NCI-H2029 (cell line): ENCODE measurements around the gene ABTB2.
"Not testable (repeated sequence)": the region's sequence is repeated elsewhere in the genome, so short reads cannot be mapped to it uniquely, and the experiment has no call there.

Experiments
- DNase-seq: peaks from one replicate; lab custom pipeline; 2025; lab: John Stamatoyannopoulos, UW

ABTB2 gene

DNA sequence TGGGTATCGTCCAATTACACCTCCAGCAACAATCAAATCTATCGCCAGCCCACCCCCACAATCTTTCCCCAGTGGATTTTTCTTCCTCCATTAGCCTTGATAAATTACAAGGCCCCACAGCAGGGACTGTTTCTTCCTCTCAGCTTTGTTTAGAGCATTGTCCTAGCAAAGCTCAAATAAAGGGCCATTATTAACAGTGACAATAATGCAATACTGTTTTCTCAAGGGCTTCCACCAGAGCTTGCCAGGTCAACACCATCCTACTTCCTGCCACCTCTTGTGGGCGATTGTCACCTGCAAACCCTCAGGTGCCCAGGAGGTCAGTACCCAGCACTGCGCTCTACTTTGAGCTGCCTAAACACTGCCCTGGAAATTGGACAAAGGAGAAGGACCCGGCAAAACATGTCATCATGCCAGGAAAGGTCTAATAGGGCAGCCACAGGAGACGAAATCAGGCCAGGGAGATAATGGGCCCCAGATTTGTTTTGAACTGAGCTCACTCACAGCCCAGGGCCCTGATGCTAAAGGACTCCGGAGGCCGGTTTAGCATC is 95.2 kb downstream of the ABTB2 start:
- DNase-seq, result peak; percentile 73

DNA sequence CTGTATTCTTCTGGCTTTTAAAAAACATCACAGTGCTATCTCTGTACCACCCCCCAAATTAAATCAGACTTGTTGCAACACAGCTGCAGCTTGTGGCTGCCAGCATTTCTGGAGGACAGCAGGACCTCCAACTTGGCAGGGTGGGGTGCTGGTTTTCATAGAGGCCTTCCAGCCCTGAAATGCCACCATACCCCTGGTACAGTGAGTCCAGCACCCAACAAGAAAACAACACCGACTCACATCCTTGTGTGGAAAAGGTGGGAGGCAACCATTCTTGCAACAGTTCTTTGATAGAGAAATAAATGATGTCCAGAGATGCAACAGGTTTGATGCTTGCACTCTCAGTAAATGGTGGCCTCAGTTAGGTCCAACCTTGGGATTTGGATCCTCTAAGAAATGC is 96.0 kb downstream of the ABTB2 start:
- DNase-seq, result no peak

DNA sequence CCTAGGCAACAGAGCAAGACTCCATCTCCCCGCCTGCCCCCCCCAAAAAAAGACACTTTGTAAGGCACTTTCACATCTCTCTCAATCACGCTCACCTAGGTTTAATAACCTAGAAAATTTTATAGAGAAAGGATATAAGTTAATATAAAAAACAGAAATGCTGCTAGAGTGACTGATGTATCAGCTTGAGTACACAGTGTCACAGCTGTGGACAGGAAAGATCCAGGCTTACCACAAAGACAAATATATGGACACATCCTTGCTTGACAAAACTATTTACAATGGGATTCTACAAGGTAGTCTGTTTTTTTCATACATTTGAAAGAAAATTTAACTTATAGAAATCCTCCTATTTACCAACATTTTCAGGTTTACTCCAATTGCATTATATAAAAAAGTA is 96.7 kb downstream of the ABTB2 start:
- no peak for DNase-seq

DNA sequence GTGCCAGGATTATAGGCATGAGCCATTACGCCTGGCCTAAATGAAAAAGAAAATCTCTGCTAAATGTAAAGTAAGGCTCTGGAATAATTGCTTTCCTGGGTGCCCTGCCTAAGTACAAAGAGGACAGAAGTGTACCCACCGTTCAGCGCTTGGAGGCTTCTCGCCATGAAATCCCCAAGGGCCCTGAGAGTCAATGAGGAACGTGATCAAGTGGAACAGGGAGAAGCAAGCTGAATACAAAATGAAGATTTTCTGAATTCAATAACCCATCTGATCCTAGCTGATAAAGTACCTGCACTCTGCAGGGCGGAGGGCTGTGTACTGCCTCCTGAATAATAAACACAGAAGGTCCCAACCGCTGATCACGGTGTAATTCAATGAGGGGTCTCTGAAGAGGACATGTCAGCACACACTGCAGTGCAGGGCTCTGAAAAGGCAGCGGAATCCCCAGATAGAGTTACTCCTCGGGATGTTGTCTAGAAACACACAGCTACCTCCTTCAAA is 97.7 kb downstream of the ABTB2 start:
- DNase-seq, result no peak

DNA sequence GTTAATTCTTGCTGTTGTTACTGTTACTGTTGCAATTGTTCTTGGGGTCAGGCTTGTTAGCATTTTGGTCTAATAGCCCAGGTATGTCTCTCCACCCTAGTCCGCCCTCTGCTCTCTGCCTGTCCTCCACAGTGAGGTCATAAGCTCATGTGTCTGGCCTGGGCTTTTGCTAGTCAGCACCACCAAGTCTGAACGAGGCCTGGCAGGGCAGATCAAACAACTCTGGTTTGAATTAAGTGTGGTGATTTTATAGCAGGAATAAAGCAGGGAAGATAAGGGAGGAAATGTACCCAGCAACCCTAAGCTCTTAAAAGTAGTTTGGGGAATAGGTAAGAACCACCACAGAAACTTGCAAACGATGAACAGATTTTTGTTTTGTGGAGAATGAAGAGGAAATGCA is 98.7 kb downstream of the ABTB2 start:
- no peak for DNase-seq

DNA sequence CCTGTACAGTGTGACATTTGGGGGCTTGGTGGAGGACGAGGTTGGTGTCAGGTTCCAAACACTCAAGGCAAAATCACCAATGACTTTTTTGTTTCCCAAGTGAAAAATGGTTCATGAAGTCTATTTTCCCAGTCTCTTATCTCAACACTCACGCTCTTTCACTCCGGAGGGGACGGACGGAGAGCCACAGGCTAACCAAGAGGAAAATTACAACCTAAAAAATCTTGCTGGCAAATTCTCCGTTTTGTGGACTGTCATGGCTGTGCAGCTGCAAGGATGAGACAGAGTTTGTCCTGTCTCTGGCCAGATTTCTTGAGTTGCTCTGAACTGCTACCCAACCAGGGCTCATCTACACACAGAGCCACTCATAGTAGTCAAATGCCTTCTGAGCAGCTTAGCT is 101.2 kb downstream of the ABTB2 start:
- no peak for DNase-seq

DNA sequence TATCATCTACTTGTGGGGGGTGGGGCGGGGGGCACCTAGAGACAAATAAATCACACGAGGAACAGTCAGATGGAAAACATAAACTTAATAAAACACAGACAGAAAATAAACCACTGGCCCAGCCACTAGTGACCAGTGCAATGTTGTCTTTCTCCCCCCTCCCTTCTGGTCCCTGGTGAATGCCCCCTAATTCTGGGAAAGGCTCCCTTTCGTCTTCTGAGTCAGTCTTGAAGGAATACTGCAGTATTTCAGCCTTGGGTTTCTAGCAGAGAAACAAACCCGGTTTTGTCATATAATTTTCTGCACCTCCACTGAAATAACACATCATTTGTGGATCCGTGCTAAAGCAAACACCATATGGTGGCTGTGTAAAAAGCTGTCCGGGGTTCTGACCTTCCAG is 101.7 kb downstream of the ABTB2 start:
- no peak for DNase-seq

DNA sequence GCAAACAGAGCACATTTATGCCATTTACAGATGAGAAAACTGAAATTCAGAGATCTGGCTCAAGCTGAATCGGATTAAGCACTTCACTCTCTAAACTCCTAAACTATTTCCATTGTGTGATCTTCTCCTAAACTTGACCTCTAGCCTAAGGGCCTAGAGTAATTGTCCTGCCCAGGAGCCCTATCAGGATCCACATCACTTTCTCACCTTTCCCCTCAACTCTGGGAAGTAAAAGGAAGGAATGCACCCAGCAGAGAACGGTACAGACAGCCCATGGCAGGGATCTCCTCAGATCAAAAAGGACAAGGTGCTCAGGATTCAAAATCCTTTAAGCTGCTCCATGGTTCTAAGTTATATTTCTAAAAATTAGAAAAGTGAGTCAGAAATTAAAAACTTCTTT is 102.7 kb downstream of the ABTB2 start:
- DNase-seq, result no peak

DNA sequence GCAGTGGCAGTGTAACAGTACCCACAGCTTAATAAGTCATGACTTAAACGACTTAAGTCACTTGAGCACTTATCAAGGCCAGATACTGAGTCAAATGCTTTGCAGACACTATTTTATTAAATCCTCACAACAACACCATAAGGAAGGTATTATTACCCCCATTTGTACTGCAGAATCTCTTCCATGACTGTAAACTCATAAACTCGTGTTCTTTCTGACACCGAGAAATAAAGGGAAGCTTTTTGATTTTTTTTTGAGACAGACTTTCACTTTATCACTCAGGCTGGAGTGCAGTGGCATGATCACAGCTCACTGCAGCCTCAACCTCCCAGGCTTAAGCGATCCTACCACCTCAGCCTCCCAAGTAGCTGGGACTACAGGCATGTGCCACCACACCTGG is 103.8 kb downstream of the ABTB2 start:
- no peak for DNase-seq

DNA sequence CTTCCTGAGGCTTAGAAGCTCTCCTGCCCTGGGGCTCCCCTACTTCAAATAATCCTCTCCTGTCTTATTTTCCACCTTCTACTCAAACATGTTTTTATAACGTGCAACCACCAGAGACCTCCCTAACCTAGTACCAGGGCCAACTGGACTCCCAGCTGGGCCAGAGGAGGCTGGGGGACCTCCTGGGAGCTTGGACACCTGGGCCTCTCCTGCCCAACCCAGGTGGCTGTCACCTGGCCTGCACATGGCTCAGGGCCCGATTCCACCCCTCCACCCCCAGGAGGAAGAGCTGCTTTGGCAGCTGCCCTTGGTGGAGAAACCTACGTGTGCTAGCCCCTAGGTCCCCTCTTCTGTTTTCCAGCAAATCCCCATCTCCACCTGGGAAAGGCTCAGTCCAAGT is 105.2 kb downstream of the ABTB2 start:
- peak; percentile 48 for DNase-seq

DNA sequence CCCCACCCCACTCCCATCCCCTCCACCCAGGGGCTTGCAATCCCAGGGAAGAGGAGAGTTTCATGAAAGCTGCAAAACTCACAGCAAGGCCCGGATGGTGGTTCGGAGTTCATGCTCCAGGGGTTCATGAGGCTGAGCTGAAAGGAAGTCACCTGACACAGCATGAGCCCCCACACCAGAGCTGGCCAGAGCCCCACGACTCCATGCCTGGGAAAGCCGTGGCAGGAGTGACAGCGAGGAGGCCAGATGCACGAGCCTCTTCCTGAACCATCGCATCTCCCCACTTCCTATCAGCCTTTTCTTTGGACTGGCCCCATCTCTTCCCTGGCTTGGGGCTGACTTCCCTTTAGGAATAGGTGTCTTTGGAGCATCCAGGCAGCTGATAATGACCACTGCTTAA is 105.8 kb downstream of the ABTB2 start:
- no peak for DNase-seq

DNA sequence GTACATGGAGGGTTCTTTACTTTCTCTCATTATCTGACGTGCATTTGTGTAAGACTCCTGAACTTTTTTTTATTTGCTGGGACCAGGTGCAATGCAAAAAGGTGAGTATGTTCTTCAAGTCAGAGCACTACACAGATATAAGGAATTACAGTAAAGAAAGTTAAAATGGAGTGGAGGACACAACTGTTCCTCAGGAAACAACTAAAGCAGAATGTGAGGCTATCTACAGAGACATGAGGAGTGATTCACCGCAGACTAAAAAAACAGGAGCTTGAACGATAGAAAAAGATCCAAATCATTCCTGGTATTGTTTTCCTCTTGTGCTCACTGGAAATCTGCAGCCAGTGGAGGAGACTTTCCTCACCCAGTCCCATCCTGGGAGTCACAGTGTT is 106.2 kb downstream of the ABTB2 start:
- DNase-seq, result no peak

DNA sequence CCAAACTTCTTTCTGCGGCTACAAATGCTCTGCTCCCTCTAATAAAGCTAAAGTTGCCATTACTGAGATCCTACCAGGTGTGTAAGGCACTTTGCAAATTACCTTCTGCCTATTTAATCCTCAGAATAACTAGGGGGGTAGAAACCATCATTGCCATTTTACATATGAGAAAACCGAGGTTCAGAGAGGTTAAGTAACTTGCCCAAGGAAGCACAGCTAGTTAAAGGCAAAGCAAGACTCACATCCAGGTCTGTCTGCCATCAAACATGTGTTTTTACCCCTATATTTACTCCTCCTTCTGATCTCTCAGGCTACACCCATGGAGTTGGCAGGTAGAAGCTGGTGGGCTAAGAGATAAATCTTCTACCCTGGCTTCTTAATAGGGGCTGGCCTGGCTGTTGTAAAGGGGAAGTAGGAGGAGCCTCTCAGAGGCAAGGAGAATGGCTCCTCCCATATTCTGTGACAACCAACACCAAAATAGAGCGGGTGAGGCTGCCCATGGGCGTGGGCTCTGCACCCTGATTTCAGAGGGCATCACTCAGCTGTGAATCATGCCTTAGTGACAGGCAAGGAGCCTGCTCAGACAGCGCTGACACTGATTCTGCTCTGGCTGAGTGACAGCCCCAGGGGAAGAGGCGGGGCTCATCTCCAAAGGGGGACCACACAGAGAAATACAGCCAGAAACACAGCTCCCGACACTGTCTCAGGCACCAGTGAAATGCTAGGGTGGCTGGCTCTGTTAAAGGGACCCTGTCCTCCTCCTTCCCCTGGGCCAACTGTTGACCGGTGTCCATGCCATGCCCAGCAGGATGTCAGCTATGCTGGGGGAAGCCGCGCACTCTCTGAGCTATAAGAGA is 106.8 kb downstream of the ABTB2 start:
- no peak for DNase-seq

DNA sequence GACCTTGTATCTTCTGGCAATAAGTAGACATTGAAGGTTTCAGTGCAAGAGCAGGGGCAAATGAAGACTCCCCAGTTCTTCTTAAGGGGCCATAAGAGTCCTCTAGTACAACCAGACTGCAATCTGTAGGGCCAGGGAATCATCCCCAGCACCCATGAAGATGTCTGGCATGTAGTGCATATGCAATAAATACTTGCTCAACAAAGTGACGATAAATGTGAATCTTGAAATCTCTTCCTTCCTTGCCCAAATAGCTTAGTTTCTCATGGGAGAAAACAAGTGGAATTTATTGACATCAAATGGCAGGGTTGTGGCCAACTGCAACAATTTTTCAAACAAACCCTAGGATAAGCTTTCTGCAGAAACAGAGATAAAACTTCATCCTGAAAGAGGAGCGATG is 107.6 kb downstream of the ABTB2 start:
- DNase-seq, result no peak

DNA sequence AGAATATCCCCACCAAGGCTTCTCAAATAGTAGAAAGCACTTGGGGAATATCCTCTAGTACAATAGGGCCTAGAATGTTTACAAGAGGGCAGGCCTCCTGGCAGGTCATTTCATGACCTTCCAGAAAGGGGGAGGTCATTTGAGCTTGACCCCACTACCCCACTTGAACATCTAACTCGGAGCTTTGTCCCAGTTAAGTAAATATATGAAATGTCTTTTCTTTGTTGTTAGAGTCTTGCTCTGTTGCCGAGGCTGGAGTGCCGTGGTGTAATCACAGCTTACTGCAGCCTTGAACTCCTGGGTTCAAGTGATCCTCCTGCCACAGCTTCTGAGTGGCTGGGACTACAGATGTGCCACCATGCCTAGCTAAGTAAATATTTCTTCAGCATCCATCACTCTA is 108.4 kb downstream of the ABTB2 start:
- DNase-seq, result no peak

DNA sequence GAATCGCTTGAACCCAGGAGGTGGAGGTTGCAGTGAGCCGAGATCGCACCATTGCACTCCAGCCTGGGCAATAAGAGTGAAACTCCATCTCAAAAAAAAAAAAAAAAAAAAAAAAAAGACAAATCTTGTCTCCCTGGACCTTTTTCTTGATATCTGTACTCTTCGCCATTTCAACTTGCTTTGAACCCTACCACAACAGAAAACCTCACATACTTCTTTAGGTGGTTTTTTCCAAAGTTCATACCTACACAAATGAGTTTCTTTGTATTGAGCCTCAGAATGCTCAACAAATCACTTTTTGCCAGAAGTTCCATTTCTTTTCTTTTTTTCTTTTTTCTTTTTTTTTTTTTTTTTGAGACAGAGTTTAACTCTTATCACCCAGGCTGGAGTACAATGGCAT is 111.3 kb downstream of the ABTB2 start:
- DNase-seq, result not testable (repeated sequence)

DNA sequence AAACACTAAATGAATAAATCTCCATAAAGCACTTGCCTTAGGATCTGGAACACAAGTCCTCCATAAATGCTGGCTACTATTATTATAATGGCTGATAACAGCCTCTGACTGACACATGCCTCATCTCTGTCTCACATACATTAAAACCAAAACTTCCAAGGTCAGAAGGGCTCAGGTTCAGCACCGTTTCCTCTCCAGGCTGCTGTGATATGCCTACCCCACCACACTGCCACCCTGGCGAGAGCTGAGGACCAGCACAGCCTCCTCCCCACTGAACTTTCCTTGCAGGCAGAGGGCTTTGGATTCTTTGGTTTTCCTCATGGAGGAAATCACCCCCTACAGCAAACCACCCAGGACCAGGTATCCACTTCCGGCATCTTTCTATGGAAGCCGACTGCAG is 112.8 kb downstream of the ABTB2 start:
- no peak for DNase-seq

DNA sequence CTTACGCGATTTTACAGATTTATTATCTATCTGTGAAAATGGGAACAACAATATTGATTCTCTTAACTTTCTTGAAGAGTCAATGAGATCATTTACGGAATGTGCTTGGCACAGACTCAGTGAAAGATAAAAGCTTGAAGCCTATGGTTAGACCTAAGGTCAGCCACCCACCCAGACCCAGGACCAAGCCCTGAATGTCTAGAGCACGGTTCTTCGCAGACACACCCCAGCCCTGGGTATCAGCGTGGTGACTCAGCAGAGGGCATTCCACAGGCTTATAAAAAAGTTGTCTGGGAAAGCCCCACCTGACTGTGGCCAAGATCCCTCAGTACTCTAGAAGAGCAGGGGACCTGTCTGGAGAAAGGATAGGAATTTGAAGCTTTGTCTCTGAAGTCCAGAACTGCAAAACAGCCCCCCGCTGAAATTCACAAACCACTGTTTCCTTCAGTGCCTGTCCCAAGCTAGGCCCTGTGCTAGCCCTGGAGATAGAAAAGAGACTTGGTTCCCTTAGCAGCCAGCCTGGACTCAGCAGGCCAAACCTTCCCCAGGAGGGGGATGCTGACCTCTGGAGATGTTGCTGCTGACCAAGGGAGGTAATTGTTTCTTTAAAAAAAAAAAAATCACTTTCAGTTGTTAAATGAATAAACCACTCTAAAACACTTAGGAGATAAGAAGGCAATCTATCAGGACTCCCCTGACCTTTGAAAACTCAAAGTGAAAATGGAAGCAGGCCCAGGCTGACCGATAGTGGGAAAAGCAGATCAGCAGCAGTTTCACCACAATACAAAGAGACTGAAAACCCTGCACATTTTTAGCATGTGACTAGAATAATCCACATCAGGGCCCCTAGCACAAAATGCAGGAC is 114.0 kb downstream of the ABTB2 start:
- DNase-seq, result no peak

DNA sequence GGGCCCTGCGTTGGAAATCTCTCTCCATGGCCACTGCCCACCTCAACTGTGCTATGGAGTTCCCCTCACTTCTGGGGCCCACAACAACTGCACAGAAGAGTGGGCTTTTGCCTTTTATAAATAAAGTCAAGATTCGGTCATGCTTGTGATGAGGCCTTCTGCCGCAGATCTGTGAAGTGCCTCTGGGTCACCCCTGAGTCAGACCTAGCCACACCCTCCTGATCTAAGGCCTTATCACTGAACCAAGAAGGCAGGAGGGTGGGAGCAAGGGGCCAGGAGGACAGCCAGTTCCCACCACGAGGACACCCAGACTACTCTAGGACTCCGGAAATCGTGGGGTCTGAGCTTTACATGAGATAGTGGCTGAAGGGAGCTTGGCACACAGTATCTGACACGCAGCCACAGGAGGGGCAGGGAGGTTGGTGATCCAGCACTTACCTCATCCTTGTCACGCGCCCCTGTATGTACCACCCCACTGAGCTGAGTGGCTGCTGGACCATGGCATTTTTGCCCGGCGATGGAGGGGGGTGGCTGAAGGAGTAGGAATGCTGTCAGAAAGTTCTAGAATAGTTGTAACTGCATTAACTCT is 115.7 kb downstream of the ABTB2 start:
- DNase-seq, result no peak

DNA sequence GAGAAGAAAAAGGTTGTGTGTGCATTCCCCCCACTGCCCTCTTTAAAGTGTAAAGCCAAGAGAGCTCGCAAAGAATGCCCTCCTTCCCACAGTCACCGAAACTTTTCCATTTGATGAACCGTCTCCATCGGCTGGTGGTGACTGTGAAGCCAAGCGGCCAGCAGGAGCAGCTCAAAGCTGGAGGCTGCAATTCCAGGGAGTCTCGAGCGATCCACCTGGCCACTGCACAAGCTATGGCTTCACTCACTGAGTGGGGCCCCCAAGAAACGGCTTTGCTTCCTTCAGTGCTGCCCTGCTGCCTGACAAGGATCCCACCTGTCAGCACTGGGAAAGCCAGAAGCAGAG is 117.7 kb downstream of the ABTB2 start:
- DNase-seq, result no peak

DNA sequence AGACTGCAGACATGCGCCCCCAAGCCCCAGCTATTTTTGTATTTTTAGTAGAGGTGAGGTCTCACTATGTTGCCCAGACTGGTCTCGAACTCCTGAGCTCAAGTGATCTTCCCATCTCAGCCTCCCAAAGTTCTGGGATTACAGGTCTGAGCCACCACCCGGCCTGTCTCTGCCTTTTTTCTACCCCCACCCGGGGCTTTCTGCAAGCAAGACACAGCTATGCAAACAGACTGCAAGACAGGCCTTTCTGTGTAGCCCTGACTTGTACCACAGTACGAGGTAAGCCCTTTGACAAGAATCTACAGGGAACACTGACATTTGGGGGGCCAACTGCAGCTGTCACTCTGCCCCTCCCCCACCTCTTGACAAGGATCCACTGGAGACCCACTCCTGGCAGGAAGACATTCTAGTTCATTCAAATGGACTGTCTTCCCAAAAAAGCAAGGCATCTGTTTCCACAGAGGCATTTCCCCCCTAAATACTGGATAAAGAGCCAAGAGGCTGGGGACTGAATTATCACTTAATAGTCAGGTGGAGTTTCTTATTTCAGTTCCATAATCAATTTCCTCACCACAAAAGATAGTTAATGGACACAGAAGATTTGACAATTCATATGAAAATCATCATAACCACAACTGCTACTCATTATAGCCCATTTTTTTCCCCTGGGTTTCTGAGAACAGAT is 118.2 kb downstream of the ABTB2 start:
- no peak for DNase-seq

DNA sequence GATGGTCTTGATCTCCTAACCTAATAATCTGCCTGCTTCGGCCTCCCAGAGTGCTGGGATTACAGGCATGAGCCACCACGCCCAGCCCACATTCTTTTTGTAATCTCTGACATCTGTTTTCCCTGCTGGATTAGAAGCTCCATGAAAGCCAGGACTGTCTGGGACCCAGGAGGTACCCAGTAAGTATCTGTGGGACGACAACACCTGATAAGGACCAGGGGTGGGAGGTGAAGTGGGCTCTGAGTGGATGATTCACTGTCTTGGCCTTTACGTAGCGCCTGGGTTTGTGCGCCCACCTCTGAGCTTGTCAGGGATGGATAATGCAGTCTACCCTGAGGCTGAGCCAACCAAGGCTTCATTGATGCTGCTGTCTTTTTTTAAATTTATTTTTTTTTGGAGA is 118.8 kb downstream of the ABTB2 start:
- DNase-seq, result no peak
